ENCODE results near the gene ANTXRL.
"Not testable (repeated sequence)": the region's sequence is repeated elsewhere in the genome, so short reads cannot be mapped to it uniquely, and the experiment has no call there.

Gene ANTXRL

GRCh38 chr10:46291817-46292572, 5.2 kb downstream of the ANTXRL start:
- H3K27me3 ChIP-seq (ENCODE audit: low read depth): no peaks in the 10 kb centered on the region
- no peak for DNase-seq (ENCODE audit: low spot score in 2 of 2)
- H3K4me1 ChIP-seq: no peaks in the 10 kb centered on the region
- in situ Hi-C loops (cut with MboI; ENCODE audit: low sequenced_read_pairs): no loop called here
- no peaks in the 10 kb centered on the region for H3K9me3 ChIP-seq
- no peaks in the 10 kb centered on the region for H3K36me3 ChIP-seq (replicated peaks)
- H3K4me3 ChIP-seq: no peak overlapping the region

GRCh38 chr10:46292573-46293023, 5.8 kb downstream of the ANTXRL start:
- H3K27me3 ChIP-seq (ENCODE audit: low read depth): no peaks in the 10 kb centered on the region
- no peaks in the 10 kb centered on the region for H3K9me3 ChIP-seq
- no peaks in the 10 kb centered on the region for H3K36me3 ChIP-seq (replicated peaks)
- H3K4me1 ChIP-seq: no peaks in the 10 kb centered on the region
- in situ Hi-C loops (cut with MboI; ENCODE audit: low sequenced_read_pairs): no loop called here
- no peak overlapping the region for H3K4me3 ChIP-seq
- no peak for DNase-seq (ENCODE audit: low spot score in 2 of 2)

- no peak for DNase-seq (ENCODE audit: low spot score in 2 of 2)
- no peaks in the 10 kb centered on the region for H3K4me1 ChIP-seq
- in situ Hi-C loops (cut with MboI; ENCODE audit: low sequenced_read_pairs): no loop called here
- H3K27me3 ChIP-seq (ENCODE audit: low read depth): no peaks in the 10 kb centered on the region
- H3K9me3 ChIP-seq: no peaks in the 10 kb centered on the region
- no peak overlapping the region for H3K4me3 ChIP-seq
- H3K36me3 ChIP-seq (replicated peaks): no peaks in the 10 kb centered on the region
Measured at GRCh38 chr10:46293228-46293627, 6.4 kb downstream of the ANTXRL start.

GRCh38 chr10:46293832-46294640, 7.2 kb downstream of the ANTXRL start:
- H3K36me3 ChIP-seq (replicated peaks): no peaks in the 10 kb centered on the region
- no peaks in the 10 kb centered on the region for H3K4me1 ChIP-seq
- H3K4me3 ChIP-seq: no peak overlapping the region
- DNase-seq (ENCODE audit: low spot score in 2 of 2): peak in 1 of 2 experiments; percentile 21
- no peaks in the 10 kb centered on the region for H3K27me3 ChIP-seq (ENCODE audit: low read depth)
- in situ Hi-C loops (cut with MboI; ENCODE audit: low sequenced_read_pairs): no loop called here
- no peaks in the 10 kb centered on the region for H3K9me3 ChIP-seq

GRCh38 chr10:46294641-46295220, 7.9 kb downstream of the ANTXRL start:
- no peaks in the 10 kb centered on the region for H3K9me3 ChIP-seq
- no peaks in the 10 kb centered on the region for H3K4me1 ChIP-seq
- in situ Hi-C loops (cut with MboI; ENCODE audit: low sequenced_read_pairs): no loop called here
- DNase-seq (ENCODE audit: low spot score in 2 of 2): no peak
- H3K36me3 ChIP-seq (replicated peaks): no peaks in the 10 kb centered on the region
- H3K27me3 ChIP-seq (ENCODE audit: low read depth): no peaks in the 10 kb centered on the region
- no peak overlapping the region for H3K4me3 ChIP-seq

DNA sequence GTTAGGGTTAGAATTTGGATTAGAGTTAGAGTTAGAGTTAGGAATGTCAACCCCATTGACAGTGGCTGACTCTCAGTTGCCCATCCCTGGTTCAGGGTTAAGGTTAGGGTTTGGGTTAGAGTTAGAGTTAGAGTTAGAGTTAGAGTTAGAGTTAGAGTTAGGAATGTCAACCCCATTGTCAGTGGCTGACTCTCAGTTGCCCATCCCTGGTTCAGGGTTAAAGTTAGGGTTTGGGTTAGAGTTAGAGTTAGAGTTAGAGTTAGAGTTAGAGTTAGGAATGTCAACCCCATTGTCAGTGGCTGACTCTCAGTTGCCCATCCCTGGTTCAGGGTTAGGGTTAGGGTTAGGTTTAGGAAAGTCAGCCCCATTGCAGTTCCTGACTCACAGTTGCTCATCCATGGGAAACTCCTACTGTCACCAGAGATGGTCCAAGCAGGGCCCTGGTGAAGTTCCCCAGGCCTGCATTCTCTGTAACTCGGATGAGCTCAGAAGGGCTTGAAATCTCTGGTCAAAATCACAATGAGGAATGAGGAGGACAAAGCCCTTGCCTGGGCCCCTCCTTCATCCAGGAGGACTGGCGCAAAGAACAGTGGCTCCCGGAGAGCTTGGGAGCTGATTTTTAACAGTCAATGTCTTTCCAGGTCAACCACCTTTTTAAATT, 8.7 kb downstream of the ANTXRL start:
- DNase-seq (ENCODE audit: low spot score in 2 of 2); H3K27me3 ChIP-seq (ENCODE audit: low read depth); H3K36me3 ChIP-seq (replicated peaks); H3K4me1 ChIP-seq; in situ Hi-C loops (cut with MboI; ENCODE audit: low sequenced_read_pairs); H3K4me3 ChIP-seq; H3K9me3 ChIP-seq: not testable (repeated sequence)

GRCh38 chr10:46296086-46296485, 9.3 kb downstream of the ANTXRL start:
- H3K27me3 ChIP-seq (ENCODE audit: low read depth); in situ Hi-C loops (cut with MboI; ENCODE audit: low sequenced_read_pairs); H3K4me1 ChIP-seq; H3K9me3 ChIP-seq; H3K4me3 ChIP-seq; H3K36me3 ChIP-seq (replicated peaks); DNase-seq (ENCODE audit: low spot score in 2 of 2): not testable (repeated sequence)

- in situ Hi-C loops (cut with MboI; ENCODE audit: low sequenced_read_pairs): no loop called here
- DNase-seq (ENCODE audit: low spot score in 2 of 2): no peak
- Histone ChIP-seq H3K4me1 (no peaks in the 10 kb centered on the region), H3K27me3 (ENCODE audit: low read depth) (no peaks in the 10 kb centered on the region), H3K9me3 (no peaks in the 10 kb centered on the region), H3K4me3 (no peak overlapping the region), H3K36me3 (replicated peaks) (no peaks in the 10 kb centered on the region)
Measured at GRCh38 chr10:46296641-46297141, 9.9 kb downstream of the ANTXRL start.

DNA sequence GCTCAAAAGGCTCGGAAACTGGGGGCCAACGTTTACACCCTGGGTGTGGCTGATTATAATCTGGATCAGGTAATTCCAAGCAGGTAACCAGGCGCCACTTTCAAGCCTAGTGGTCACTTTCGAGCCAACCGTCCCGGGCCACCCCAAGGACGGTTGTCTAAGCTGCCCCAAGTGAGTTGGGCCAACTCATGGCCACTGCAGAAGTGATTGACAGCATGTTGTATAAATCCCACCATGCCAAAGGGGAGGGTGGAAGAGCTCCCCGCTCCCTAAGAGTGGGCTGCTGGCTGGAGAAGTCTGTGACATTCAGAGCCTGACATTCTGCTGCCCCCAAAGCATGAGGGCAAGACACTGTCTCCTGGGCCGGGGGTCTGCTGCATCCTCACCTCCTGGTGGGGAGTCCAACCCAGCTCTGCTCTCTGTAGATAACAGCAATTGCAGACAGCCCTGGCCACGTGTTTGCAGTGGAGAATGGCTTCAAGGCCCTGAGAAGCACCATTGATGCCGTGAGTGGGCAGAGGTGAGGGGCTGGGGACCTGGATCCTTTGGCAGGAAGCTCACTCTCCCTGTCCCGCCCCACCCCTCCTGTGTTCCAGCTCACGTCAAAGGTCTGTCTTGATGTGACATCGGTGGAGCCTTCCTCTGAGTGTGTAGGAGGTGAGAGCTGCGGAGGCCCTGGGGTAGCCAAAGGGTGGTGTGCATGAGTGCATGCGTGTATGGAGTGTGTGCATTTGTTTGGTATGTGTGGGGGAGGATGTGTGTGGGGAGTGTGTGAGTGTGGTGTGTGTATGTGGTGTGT, 10.8 kb downstream of the ANTXRL start:
- no peak for DNase-seq (ENCODE audit: low spot score in 2 of 2)
- H3K36me3 ChIP-seq (replicated peaks): no peaks in the 10 kb centered on the region
- no peaks in the 10 kb centered on the region for H3K9me3 ChIP-seq
- in situ Hi-C loops (cut with MboI; ENCODE audit: low sequenced_read_pairs): no loop called here
- no peaks in the 10 kb centered on the region for H3K4me1 ChIP-seq
- no peak overlapping the region for H3K4me3 ChIP-seq
- H3K27me3 ChIP-seq (ENCODE audit: low read depth): no peaks in the 10 kb centered on the region

DNA sequence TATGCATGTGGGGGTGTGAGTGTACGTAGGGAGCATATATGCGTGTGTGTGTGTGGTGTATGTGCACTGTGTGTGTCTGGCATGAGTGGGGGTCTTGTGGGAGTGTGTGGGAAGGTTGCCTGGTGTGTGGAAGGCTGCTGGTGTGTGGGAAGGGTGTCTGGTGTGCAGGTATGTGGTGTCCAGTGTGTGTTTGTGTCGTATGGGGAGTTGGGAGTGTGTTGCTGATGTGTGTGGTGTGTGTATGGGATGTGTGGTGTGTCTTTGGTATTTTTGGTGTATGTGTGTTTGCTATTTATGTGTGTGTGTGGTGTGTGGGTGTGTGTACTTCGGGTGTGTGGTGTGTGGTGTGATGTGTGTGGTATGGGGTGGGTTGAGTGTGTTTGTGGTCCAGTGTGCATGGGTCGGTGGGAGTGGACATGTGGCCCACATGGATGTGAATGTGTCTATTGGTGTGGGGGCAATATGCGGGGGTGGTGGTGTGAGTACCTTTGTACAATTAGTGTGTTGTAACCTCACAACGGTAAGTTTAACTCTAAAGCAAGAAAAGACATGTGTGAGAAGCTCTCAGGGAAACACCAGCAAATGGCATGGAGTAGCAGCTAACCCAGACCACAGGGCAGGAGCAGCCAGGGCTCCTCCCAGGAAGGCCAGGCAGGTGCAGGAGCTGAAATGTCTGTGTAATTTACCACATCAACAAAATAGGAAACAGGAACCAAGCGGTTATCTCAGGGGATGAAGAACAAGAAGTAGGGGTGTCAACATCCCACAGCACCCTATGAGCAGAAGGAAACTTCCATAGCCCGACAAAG, 11.9 kb downstream of the ANTXRL start:
- Histone ChIP-seq H3K36me3 (replicated peaks) (no peaks in the 10 kb centered on the region), H3K4me3 (no peak overlapping the region), H3K27me3 (ENCODE audit: low read depth) (no peaks in the 10 kb centered on the region), H3K4me1 (no peaks in the 10 kb centered on the region), H3K9me3 (no peaks in the 10 kb centered on the region)
- in situ Hi-C loops (cut with MboI; ENCODE audit: low sequenced_read_pairs): no loop called here
- no peak for DNase-seq (ENCODE audit: low spot score in 2 of 2)

DNA sequence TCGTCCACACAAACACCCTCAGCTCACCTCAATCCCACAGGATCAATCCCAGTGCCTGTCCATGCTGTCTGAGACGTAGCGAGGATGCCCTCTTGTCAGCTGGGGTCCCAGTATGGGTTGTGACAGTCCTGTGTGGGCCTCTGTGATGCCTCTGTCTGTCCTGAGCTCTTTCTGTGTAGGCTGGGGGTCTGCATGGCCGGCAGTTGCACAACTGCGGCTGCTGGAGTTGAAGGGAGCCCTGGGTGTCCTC, 12.4 kb downstream of the ANTXRL start:
- in situ Hi-C loops (cut with MboI; ENCODE audit: low sequenced_read_pairs): no loop called here

GRCh38 chr10:46299536-46300369, 13.0 kb downstream of the ANTXRL start:
- Histone ChIP-seq H3K9me3 (no peaks in the 10 kb centered on the region), H3K4me3 (no peak overlapping the region), H3K4me1 (no peaks in the 10 kb centered on the region), H3K27me3 (ENCODE audit: low read depth) (no peaks in the 10 kb centered on the region), H3K36me3 (replicated peaks) (no peaks in the 10 kb centered on the region)
- in situ Hi-C loops (cut with MboI; ENCODE audit: low sequenced_read_pairs): no loop called here
- no peak for DNase-seq (ENCODE audit: low spot score in 2 of 2)

More for the DNA sequence above, 12.4 kb downstream of the ANTXRL start:
- no peaks in the 10 kb centered on the region for H3K36me3 ChIP-seq (replicated peaks)
- no peaks in the 10 kb centered on the region for H3K27me3 ChIP-seq (ENCODE audit: low read depth)
- H3K4me1 ChIP-seq: no peaks in the 10 kb centered on the region
- DNase-seq (ENCODE audit: low spot score in 2 of 2): no peak
- H3K9me3 ChIP-seq: no peaks in the 10 kb centered on the region
- H3K4me3 ChIP-seq: no peak overlapping the region
